ENCODE measurements around the gene CNOT2.

The CNOT2 gene

GRCh38 chr12:70307868-70308267 is 64.6 kb downstream of the CNOT2 start:
- H3K18ac ChIP-seq (ENCODE audit: low read length) = no peak overlapping the region
- H3K9me3 ChIP-seq (ENCODE audit: insufficient read depth, low read depth, low read length) = no peaks in the 10 kb centered on the region
- H3K4me1 ChIP-seq (ENCODE audit: control insufficient read depth in 1 of 2, insufficient read depth in 2 of 2, low read length in 2 of 2) = no peaks in the 10 kb centered on the region
- no peak overlapping the region for H2BK12ac ChIP-seq (ENCODE audit: low read length)
- no peak overlapping the region for H2BK5ac ChIP-seq (ENCODE audit: low read depth, low read length, poor library complexity)
- H4K91ac ChIP-seq (ENCODE audit: low read depth, low read length) = no peak overlapping the region
- no peak overlapping the region for H2BK120ac ChIP-seq (ENCODE audit: insufficient read depth, low read length, poor library complexity)
- H3K9ac ChIP-seq (ENCODE audit: low read length) = no peak overlapping the region
- peaks cover 8 to 10% of the 10 kb centered on the region in 2 experiments for H3K36me3 ChIP-seq (ENCODE audit: control insufficient read depth in 1 of 2, insufficient read depth in 2 of 2, low read length in 2 of 2)
- WGBS (ENCODE audit: extremely low coverage, insufficient coverage, insufficient read length) = no CpG with 5 or more reads among the region's 4 CpGs
- H3K4me2 ChIP-seq (ENCODE audit: low read length) = no peak overlapping the region
- no peak overlapping the region for H2AFZ ChIP-seq (ENCODE audit: insufficient read depth, low read length, poor library complexity)
- H3K4ac ChIP-seq (ENCODE audit: low read depth, low read length) = no peak overlapping the region
- no peak overlapping the region for H3K23ac ChIP-seq (ENCODE audit: low read length)
- H3K27ac ChIP-seq (ENCODE audit: low read depth, low read length) = no peak overlapping the region
- H3K4me3 ChIP-seq (ENCODE audit: low read depth, low read length) = no peak overlapping the region
- no peaks in the 10 kb centered on the region for H3K79me2 ChIP-seq (ENCODE audit: control insufficient read depth, insufficient read depth, low read length, poor library complexity)
- no peak overlapping the region for H3K14ac ChIP-seq (ENCODE audit: low read length)
- DNase-seq = no peak
- no peaks in the 10 kb centered on the region for H3K79me1 ChIP-seq (ENCODE audit: low read length)
- H3K27me3 ChIP-seq (ENCODE audit: insufficient read depth, low read length) = no peaks in the 10 kb centered on the region
- H4K12ac ChIP-seq (ENCODE audit: low read depth, low read length) = no peak overlapping the region
- H2AK5ac ChIP-seq (ENCODE audit: low read length) = no peak overlapping the region
- no peak overlapping the region for H4K8ac ChIP-seq (ENCODE audit: low read depth, low read length)

DNA sequence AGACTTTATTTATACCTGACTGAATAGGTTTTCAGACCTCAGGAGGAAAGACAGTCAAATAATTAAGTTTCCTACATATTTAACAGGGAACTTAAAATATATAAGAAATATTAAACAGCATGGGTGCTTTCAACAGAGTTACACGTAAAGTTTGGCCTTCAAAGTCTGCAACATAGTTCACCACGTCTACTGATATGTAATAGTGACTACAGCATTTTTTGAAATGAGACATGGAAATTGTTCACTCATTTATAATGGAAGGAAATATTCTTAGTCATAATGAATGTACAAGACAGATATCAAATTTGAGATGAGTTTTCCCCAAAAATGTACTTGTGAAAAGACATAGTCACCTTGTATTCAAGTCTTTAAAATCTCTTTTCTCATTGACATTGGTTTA is 66.1 kb downstream of the CNOT2 start:
- Histone ChIP-seq H3K79me2 (ENCODE audit: control insufficient read depth, insufficient read depth, low read length, poor library complexity) (no peaks in the 10 kb centered on the region), H3K4me2 (ENCODE audit: low read length) (no peak overlapping the region), H4K12ac (ENCODE audit: low read depth, low read length) (no peak overlapping the region), H3K23ac (ENCODE audit: low read length) (no peak overlapping the region), H2AFZ (ENCODE audit: insufficient read depth, low read length, poor library complexity) (no peak overlapping the region), H3K27me3 (ENCODE audit: insufficient read depth, low read length) (no peaks in the 10 kb centered on the region), H3K9ac (ENCODE audit: low read length) (no peak overlapping the region), H3K4me1 (ENCODE audit: control insufficient read depth in 1 of 2, insufficient read depth in 2 of 2, low read length in 2 of 2) (no peaks in the 10 kb centered on the region), H2BK5ac (ENCODE audit: low read depth, low read length, poor library complexity) (no peak overlapping the region), H3K4ac (ENCODE audit: low read depth, low read length) (no peak overlapping the region), H4K91ac (ENCODE audit: low read depth, low read length) (no peak overlapping the region), H3K36me3 (ENCODE audit: control insufficient read depth in 1 of 2, insufficient read depth in 2 of 2, low read length in 2 of 2) (peaks cover 8 to 9% of the 10 kb centered on the region in 2 experiments), H3K27ac (ENCODE audit: low read depth, low read length) (no peak overlapping the region), H2BK120ac (ENCODE audit: insufficient read depth, low read length, poor library complexity) (no peak overlapping the region), H3K14ac (ENCODE audit: low read length) (no peak overlapping the region), H3K4me3 (ENCODE audit: low read depth, low read length) (no peak overlapping the region), H2BK12ac (ENCODE audit: low read length) (no peak overlapping the region), H3K9me3 (ENCODE audit: insufficient read depth, low read depth, low read length) (no peaks in the 10 kb centered on the region), H2AK5ac (ENCODE audit: low read length) (no peak overlapping the region), H3K79me1 (ENCODE audit: low read length) (no peaks in the 10 kb centered on the region), H3K18ac (ENCODE audit: low read length) (no peak overlapping the region), H4K8ac (ENCODE audit: low read depth, low read length) (no peak overlapping the region)
- no CpG with 5 or more reads among the region's 2 CpGs for WGBS (ENCODE audit: extremely low coverage, insufficient coverage, insufficient read length)
- DNase-seq = no peak

- H3K23ac ChIP-seq (ENCODE audit: low read length) = no peak overlapping the region
- no peak overlapping the region for H3K4me2 ChIP-seq (ENCODE audit: low read length)
- H3K14ac ChIP-seq (ENCODE audit: low read length) = no peak overlapping the region
- H3K4ac ChIP-seq (ENCODE audit: low read depth, low read length) = no peak overlapping the region
- H3K27me3 ChIP-seq (ENCODE audit: insufficient read depth, low read length) = no peaks in the 10 kb centered on the region
- no peak overlapping the region for H2AK5ac ChIP-seq (ENCODE audit: low read length)
- no peak overlapping the region for H3K4me3 ChIP-seq (ENCODE audit: low read depth, low read length)
- H2AFZ ChIP-seq (ENCODE audit: insufficient read depth, low read length, poor library complexity) = no peak overlapping the region
- H4K8ac ChIP-seq (ENCODE audit: low read depth, low read length) = no peak overlapping the region
- DNase-seq = no peak
- no peak overlapping the region for H2BK5ac ChIP-seq (ENCODE audit: low read depth, low read length, poor library complexity)
- H3K9ac ChIP-seq (ENCODE audit: low read length) = no peak overlapping the region
- H3K27ac ChIP-seq (ENCODE audit: low read depth, low read length) = no peak overlapping the region
- no peaks in the 10 kb centered on the region for H3K36me3 ChIP-seq (ENCODE audit: control insufficient read depth in 1 of 2, insufficient read depth in 2 of 2, low read length in 2 of 2)
- H4K91ac ChIP-seq (ENCODE audit: low read depth, low read length) = no peak overlapping the region
- no peak overlapping the region for H3K18ac ChIP-seq (ENCODE audit: low read length)
- H2BK120ac ChIP-seq (ENCODE audit: insufficient read depth, low read length, poor library complexity) = no peak overlapping the region
- H4K12ac ChIP-seq (ENCODE audit: low read depth, low read length) = no peak overlapping the region
- H2BK12ac ChIP-seq (ENCODE audit: low read length) = no peak overlapping the region
- no peaks in the 10 kb centered on the region for H3K9me3 ChIP-seq (ENCODE audit: insufficient read depth, low read depth, low read length)
- no peaks in the 10 kb centered on the region for H3K4me1 ChIP-seq (ENCODE audit: control insufficient read depth in 1 of 2, insufficient read depth in 2 of 2, low read length in 2 of 2)
- no peaks in the 10 kb centered on the region for H3K79me2 ChIP-seq (ENCODE audit: control insufficient read depth, insufficient read depth, low read length, poor library complexity)
- no peaks in the 10 kb centered on the region for H3K79me1 ChIP-seq (ENCODE audit: low read length)
These were observed 70.9 kb downstream of the CNOT2 start for GRCh38 chr12:70314145-70314544.

DNA sequence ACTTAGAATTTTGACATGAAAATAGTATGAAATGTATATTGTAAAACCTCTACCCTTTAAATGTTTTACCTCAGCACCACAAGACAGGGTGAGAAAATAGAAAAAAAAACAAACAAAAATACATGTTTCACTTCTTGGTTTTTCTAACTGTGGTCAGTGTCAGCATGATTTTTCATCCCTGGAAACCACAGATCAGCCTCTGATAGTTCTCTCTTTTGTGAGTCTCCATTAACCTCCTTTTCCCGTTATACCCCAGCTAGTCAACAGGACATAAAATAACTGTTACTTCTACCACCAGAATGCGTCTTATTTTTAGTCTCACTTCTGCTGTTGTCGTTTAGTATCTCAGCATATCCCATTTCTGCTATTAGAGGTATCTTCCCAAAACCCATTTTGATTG is 74.5 kb downstream of the CNOT2 start:
- Histone ChIP-seq H3K4me3 (ENCODE audit: low read depth, low read length) (no peak overlapping the region), H3K27me3 (ENCODE audit: insufficient read depth, low read length) (no peaks in the 10 kb centered on the region), H3K4ac (ENCODE audit: low read depth, low read length) (no peak overlapping the region), H3K4me1 (ENCODE audit: control insufficient read depth in 1 of 2, insufficient read depth in 2 of 2, low read length in 2 of 2) (no peaks in the 10 kb centered on the region), H2BK5ac (ENCODE audit: low read depth, low read length, poor library complexity) (no peak overlapping the region), H4K91ac (ENCODE audit: low read depth, low read length) (no peak overlapping the region), H2AFZ (ENCODE audit: insufficient read depth, low read length, poor library complexity) (no peak overlapping the region), H3K23ac (ENCODE audit: low read length) (no peak overlapping the region), H3K36me3 (ENCODE audit: control insufficient read depth in 1 of 2, insufficient read depth in 2 of 2, low read length in 2 of 2) (no peaks in the 10 kb centered on the region), H2BK120ac (ENCODE audit: insufficient read depth, low read length, poor library complexity) (no peak overlapping the region), H4K8ac (ENCODE audit: low read depth, low read length) (no peak overlapping the region), H3K79me1 (ENCODE audit: low read length) (no peaks in the 10 kb centered on the region), H3K79me2 (ENCODE audit: control insufficient read depth, insufficient read depth, low read length, poor library complexity) (no peaks in the 10 kb centered on the region), H3K27ac (ENCODE audit: low read depth, low read length) (no peak overlapping the region), H3K9ac (ENCODE audit: low read length) (no peak overlapping the region), H4K12ac (ENCODE audit: low read depth, low read length) (no peak overlapping the region), H3K9me3 (ENCODE audit: insufficient read depth, low read depth, low read length) (no peaks in the 10 kb centered on the region), H2AK5ac (ENCODE audit: low read length) (no peak overlapping the region), H2BK12ac (ENCODE audit: low read length) (no peak overlapping the region), H3K14ac (ENCODE audit: low read length) (no peak overlapping the region), H3K18ac (ENCODE audit: low read length) (no peak overlapping the region), H3K4me2 (ENCODE audit: low read length) (no peak overlapping the region)
- no CpG with 5 or more reads among the region's 3 CpGs for WGBS (ENCODE audit: extremely low coverage, insufficient coverage, insufficient read length)
- no peak for DNase-seq
